ENCODE results near the gene PNISR. TPM values are rescaled to one million over a fixed set of nuclear protein-coding genes. Genes with fewer than 3 reads are reported as not detected.

Gene PNISR
- total and polyA plus RNA-seq, 2 experiments from 2014 or later: 135 to 270 TPM

GRCh38 chr6:99434702-99435530 lies 9.8 kb upstream of the PNISR start:
- Mint-ChIP-seq H3K4me3 (no peak overlapping the region), H3K27ac (no peak overlapping the region), H3K27me3 (ENCODE audit: insufficient read depth, low read depth, poor library complexity) (no peaks in the 10 kb centered on the region), H3K4me1 (peaks cover 3% of the 10 kb centered on the region; the same call in 1 of the 3 replicates), H3K36me3 (ENCODE audit: low read depth) (peaks cover 4% of the 10 kb centered on the region; the same call in 1 of the 3 replicates), H3K9me3 (no peaks in the 10 kb centered on the region)
- Histone ChIP-seq H3K27ac (ENCODE audit: low read depth) (no peak overlapping the region), H4K20me1 (replicated peaks; ENCODE audit: insufficient read depth) (no peaks in the 10 kb centered on the region), H3K36me3 (ENCODE audit: insufficient read depth) (no peaks in the 10 kb centered on the region), H3K79me2 (replicated peaks; ENCODE audit: insufficient read depth) (no peaks in the 10 kb centered on the region), H3K4me1 (ENCODE audit: insufficient read depth) (no peaks in the 10 kb centered on the region; the same call in 1 of the 2 replicates), H3F3A (replicated peaks; ENCODE audit: low read depth) (no peaks in the 10 kb centered on the region), H2AFZ (no peak overlapping the region), H3K27me3 (ENCODE audit: insufficient read depth) (no peaks in the 10 kb centered on the region), H3K4me2 (no peak overlapping the region), H3K9me2 (ENCODE audit: insufficient read depth) (0 out of 2 replicates have a peak, but pooled peaks cover 4% of the 10 kb centered on the region), H3K4me3 (no peak overlapping the region)
- ATAC-seq (no peak), DNase-seq (ENCODE audit: low spot score) (peak; percentile 56)
- TF ChIP-seq ZNF114 (CRISPR knock-in tag; IDR thresholded peaks at IDR 0.05): no peak
- peak in 1 of 2 experiments; percentile 68; a peak in 3 of 4 replicates for TF ChIP-seq CTCF (conservative IDR thresholded peaks at IDR 0.05; ENCODE audit: low read depth in 2 of 2)

GRCh38 chr6:99432877-99433276 lies 7.8 kb upstream of the PNISR start:
- H3K4me1 ChIP-seq (ENCODE audit: insufficient read depth): peaks cover 4% of the 10 kb centered on the region
- Mint-ChIP-seq H3K9me3 (no peaks in the 10 kb centered on the region), H3K4me1 (peaks cover 14% of the 10 kb centered on the region), H3K4me3 (no peak overlapping the region), H3K27me3 (ENCODE audit: insufficient read depth, low read depth, poor library complexity) (no peaks in the 10 kb centered on the region), H3K27ac (no peak overlapping the region), H3K36me3 (ENCODE audit: low read depth) (peaks cover 13% of the 10 kb centered on the region; the same call in 2 of the 3 replicates)
- 0 out of 2 replicates have a peak, but pooled peaks cover 4% of the 10 kb centered on the region for H3K9me2 ChIP-seq (ENCODE audit: insufficient read depth)
- no peak overlapping the region for H2AFZ ChIP-seq
- DNase-seq (ENCODE audit: low spot score) (no peak), ATAC-seq (no peak)
- no peaks in the 10 kb centered on the region for H3K36me3 ChIP-seq (ENCODE audit: insufficient read depth)
- H3K4me2 ChIP-seq: no peak overlapping the region
- H3K4me3 ChIP-seq: no peak overlapping the region
- H3K79me2 ChIP-seq (replicated peaks; ENCODE audit: insufficient read depth): peaks cover 5% of the 10 kb centered on the region
- H3K27ac ChIP-seq (ENCODE audit: low read depth): no peak overlapping the region
- no peaks in the 10 kb centered on the region for H3F3A ChIP-seq (replicated peaks; ENCODE audit: low read depth)
- no peaks in the 10 kb centered on the region for H3K27me3 ChIP-seq (ENCODE audit: insufficient read depth)
- H4K20me1 ChIP-seq (replicated peaks; ENCODE audit: insufficient read depth): no peaks in the 10 kb centered on the region
- TF ChIP-seq ZNF331 (CRISPR knock-in tag; IDR thresholded peaks at IDR 0.05; ENCODE audit: low read depth) (no peak), CREB1 (CRISPR knock-in tag; IDR thresholded peaks at IDR 0.05; ENCODE audit: low read depth) (no peak), ETS1 (IDR thresholded peaks at IDR 0.05) (no peak), ZNF114 (CRISPR knock-in tag; IDR thresholded peaks at IDR 0.05) (no peak), CTCF (conservative IDR thresholded peaks at IDR 0.05; ENCODE audit: low read depth in 2 of 2) (no peak), ZNF462 (CRISPR knock-in tag; IDR thresholded peaks at IDR 0.05) (no peak)
